NCI-H187 (cell line): ENCODE results near the gene ANAPC15.
A peak's percentile ranks its signal among the peaks of the same experiment; 100 is the strongest.

Experiments used
- DNase-seq, 2 experiments: peaks; one replicate each; lab custom pipeline; 2025; lab: John Stamatoyannopoulos, UW

The ANAPC15 gene

DNA sequence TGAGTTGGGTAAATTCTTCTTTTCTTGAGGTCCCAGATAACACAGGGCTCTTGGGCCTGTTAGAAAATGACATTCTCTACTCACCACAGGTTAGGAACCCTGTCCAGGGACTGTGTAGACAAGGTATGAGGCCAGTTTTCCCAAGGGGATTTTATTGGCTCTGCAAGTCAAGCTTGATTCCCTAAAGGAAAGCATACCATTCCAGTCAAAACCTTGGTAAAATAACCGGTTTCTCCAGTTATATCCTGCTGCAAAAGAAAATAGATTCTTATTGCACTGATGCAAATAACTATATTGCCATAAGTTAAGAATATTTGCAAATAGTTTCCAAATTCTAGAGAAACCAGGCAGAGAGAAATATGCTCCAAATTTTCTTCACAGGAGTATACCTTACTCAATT lies 13.5 kb upstream of the ANAPC15 start:
- no peak for DNase-seq

DNA sequence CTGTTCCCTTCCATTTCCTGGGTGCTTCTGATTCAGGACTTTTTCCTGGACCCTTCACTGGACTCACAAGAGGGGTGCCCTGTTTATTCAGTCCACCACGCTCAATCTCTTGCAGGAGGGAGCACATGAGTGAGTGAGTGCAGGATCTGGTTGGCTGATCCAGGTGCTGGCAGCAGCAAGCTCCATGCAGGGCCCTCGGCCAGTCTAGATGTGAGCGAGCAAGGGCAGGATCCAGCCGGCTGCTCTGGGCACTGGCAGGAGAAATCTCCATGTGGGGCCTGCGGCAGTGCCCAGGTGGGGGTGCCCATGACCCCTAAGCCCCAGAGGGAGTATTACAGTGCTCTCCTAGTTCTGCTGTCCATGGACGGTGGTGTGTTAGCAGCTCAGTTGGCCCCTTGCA lies 11.6 kb upstream of the ANAPC15 start:
- no peak for DNase-seq

DNA sequence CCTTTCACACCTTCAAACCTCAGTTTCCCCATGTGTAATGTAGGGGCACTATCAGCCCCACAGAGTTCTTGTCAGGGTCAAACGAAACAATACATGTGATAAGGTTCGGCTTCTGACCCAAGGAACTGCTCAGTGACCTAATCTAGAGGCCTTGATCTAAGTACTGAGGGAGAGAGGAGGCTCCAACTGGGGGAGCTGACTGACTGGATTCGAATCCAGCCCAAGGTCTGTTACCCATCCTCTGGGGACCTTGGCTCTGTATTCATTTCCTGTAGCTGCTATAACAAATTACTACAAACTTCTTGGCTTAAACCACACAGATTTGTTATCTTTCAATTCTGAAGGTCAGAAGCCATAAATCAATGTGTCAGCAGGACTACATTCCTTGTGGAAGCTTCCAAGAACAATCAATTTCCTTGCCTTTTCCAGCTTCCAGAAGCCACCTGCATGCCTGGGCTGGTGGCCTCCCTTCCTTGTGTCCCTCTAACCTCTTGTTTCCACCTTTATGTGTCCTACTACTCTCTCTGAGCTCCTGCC lies 10.7 kb upstream of the ANAPC15 start:
- no peak for DNase-seq

DNA sequence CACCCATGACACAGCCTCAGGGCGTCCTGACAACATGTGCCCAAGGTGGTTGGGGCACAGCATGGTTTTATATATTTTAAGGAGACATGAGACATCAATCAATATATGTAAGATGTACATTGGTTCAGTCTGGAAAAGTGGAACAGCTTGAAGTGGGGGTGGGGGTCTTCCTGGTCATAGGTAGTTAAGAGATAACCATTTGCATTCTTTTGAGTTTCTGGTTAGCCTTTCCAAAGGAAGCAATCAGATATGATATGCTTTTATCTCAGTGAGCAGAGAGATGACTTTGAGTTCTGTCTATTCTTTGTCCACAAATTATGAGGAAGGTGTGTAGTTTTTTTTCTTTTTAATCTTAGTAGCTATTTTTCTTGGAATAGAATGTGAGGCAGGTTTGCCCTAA lies 10.1 kb upstream of the ANAPC15 start:
- no peak for DNase-seq

DNA sequence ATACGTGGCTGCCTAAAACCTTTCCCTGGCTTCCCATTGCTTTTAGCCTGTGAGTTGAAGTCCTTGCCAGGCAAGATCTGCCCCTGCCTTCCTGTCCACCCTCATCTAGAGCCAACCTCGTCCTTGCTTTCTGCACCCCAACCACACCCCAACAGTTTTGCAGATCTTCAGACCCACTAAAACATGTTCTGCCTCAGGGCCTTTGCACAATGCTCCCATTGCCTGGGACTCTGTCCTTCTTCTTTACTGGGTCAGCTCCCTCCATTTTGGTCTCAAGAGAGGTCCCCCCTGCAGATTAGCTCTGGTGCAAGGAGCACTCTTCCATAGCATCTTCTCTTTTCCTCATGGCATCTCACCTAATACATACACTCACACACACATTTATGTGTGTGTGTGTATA lies 8.4 kb upstream of the ANAPC15 start:
- DNase-seq = no peak

DNA sequence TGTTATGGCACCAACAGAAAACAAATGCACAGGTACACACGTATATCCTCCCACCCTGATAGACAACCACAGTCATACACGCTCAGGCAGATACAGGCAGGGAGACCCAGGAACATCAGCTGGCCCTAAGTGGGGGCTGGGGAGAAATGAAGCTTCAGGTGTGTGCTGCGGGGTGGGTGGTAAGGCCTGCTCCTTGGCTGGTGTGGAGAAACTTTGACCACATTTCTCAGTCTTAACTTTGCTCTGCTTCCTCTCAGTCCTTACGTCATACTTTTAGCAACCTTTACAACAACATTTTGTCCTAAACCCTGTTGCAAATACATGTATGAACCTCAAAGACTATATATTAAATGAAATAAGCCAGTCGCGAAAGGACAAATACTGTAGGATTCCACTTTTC lies 6.7 kb upstream of the ANAPC15 start:
- no peak for DNase-seq

DNA sequence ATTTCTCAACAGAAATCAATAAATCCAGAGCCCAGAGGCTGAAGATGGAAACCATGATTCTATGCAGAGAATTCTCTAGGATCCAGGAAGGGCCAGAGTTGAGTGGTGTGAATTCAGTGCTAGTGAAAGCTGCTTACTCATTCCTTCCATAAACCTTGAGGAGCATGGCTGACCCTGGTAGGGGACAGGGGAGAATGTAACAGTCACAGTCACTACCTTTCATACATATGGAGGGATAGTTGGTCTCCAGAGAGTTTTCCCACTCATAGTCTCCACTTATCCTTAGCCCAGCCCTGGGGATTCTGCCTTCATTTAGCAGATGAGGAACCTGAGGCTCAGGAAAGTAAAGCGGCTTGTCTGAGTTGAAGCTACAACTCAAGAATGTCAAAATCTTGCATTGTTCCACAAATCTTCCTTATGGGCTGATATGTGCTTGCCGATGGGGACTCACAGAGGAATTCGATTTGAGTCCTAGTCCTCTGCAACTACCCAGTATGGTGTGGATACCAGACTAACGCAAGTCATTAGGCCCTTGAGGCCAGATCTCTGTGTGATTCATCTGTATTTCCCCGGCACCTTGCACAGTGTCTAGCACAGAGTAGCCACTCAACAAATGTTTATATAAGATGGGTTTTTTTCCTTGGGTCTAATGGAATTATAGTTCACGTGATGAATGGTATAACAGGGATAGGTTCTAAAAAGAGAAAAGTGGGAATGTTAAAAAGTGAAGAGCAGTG lies 3.7 kb upstream of the ANAPC15 start:
- no peak for DNase-seq

DNA sequence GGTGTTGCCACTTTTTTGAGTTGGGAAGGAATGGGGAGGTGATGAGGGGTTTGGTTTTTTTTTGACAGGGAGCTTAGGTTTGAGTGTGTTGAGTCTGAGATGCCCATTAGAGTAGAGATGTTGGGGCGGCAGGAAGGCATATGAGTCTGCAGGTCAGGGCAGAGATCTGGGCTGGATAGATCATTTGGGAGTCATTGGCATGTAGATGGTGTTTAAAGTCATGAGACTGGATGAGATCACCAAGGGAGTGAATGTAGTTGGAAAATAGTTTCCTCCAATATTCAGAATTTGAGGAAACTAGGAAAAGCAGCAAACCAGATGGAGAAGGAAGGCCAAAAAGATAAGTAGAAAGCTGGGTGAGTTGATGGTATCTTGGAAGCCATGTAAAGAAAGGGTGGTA lies 2.1 kb upstream of the ANAPC15 start:
- no peak for DNase-seq

DNA sequence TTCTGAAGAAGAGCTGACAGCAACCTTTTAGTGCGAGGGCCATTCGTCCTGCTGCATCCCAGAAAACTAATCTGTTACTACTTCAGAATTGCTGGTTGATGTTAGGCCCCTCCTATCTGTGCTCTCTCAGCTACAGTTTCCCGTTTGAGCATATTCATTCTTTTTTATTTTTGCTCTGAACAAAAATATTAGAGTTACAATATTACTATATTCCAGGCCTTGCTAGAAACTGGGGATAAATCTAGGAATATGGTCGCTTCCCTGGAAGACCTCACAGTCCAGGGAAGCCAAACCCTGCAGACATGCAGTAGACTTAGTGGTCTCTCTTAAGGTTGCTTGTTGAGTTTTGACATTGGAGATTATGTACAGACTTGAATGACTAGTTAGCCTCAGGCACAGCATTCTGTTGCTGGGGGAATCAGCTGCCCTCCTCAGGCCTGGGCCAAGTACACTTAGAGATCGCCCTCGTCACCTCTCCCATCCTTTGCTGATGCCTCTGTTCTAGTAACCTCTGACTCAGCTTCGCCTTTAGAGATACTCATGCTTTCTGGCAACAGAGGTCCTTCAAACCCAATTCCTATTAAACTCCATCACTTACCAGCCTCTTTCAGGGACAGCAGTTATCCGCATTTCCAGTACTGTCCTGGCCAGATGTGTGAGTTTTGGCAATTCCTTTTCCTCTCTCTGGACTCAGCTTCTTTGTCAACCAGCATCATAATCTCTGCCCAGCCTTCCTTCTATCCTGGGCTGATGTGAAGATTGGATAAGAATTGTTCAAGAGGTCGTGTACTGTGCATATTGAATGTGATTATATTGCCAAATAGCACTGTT lies 698 bp upstream of the ANAPC15 start:
- DNase-seq = no peak

DNA sequence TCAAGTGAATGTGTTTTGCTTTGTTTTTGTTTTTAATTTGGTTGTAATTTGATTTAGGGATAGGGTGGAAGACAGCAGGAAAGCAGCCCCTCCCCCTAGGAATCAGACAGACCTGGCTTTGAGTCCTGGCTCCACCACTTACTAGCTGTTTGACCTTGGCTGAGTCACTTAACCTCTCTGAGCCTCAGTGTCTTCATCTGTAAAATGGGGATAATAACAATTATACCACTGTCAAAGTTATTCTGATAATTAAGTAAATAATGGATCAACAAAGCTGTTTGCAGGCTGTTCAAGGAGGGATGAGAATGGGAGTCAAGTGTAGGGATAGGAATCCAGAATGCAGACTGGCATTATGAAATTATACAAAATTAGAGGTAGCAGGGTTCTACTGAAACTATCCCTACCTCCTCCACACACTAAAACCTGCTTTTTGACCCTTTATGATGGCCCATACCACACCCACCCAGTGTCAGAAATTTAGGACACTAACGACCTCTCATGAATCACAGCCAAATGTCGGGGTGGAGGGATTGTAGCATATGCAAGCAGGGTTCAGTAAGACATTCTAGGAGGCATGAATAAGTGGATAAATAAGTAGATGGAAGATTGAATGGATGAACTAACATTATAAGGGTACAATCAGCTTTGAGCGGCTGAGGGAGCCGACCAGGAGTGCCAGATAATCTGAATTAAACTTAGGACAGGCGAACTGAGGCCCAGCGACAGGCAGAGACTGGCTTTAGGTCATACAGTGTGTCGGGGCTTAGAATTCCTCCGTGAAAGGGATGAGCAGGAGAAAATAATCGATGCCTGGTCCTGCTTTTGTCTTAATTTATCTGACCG lies 974 bp downstream of the ANAPC15 start:
- DNase-seq = no peak

DNA sequence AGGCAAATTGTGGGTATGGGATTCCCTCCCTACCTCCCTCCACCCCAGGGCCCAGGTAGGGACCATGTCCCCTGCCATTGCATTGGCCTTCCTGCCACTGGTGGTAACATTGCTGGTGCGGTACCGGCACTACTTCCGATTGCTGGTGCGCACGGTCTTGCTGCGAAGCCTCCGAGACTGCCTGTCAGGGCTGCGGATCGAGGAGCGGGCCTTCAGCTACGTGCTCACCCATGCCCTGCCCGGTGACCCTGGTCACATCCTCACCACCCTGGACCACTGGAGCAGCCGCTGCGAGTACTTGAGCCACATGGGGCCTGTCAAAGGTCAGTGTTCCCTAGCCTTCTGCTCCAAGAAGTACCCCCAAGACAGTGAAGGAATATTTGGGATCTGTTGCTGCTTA lies 6.6 kb downstream of the ANAPC15 start, which contains the start of gene TOMT:
TOMT (plus strand) TSS at position 37 of the 400 bp plus-strand sequence; CDS start at position 65, 28 bp downstream.
- DNase-seq = no peak

DNA sequence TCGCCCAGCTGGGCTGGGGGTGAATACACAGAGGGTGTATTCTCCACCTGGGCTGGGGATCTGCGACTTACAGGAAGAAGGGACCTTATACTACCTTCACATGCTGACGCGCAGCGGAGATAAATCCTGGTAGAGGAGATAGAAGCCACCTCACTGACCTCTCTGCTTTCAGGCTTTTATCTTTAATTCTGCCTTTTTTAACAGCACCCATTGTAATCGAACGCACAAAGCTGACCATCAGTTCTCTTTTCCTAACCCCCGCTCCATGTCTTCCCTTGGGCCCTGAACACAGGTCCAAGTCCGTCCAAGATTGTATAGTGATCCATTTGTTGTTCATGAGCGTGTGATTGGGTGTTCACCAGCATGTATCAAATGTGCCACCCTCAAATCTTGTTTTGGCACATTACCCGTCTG lies 8.7 kb downstream of the ANAPC15 start:
- DNase-seq = no peak

DNA sequence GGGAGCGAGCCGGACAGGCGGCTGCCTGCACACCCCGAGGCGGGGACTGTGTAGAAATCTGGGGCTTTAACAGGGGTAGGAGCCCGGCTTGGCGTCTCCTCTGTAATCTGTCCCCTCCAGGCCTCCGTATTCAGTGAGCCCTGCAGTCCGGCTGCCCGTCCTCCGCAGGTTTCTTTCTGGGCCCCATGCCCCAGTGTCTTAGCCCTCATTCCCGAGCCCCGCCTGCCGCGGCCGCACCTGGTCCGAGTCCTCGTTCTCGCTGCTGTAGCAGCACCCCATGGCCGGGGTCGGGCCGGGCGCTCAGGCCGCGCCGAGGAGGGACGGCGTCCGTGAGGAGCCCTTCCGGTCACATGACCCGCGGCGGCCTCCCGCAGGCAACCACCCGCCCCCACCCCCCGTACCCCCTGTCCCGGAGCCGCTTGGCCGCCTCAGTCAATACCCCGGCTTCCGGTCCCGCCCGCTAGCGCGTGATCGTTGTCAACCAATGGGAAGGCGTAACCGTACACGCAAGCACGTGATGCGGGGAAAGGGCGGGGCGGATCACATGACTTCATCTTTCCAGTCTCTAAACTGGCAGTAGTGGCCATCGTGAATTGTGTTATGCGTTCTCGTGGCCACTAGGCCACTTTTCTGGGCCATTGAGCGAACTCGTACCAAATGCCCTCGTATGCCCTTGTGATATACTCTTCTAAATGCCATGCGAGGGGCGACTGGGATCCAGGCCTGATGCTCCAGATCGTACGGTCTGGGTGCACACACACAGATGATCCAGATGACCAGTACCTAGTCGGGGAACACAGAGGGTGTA lies 9.3 kb downstream of the ANAPC15 start, which contains the start of gene LAMTOR1:
LAMTOR1 (minus strand) TSS at position 352 of the 808 bp plus-strand sequence; CDS start at position 279, 73 bp downstream.
- peak; percentile 96 for DNase-seq

DNA sequence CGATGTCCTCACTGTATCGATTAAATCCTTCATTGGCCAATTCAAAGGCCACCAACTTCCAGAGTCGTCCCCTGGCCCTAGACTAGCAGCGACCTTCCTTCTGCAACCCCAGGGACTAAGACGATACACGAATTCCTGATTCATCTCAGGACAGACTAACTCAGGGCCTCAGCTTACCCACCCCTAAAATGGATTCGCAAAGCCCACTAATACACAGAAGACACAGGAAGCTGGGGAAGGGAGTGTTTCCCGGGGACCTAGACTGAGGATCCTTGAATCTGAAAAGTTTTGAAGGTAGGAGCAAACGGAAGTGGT lies 9.9 kb downstream of the ANAPC15 start:
- no peak for DNase-seq

DNA sequence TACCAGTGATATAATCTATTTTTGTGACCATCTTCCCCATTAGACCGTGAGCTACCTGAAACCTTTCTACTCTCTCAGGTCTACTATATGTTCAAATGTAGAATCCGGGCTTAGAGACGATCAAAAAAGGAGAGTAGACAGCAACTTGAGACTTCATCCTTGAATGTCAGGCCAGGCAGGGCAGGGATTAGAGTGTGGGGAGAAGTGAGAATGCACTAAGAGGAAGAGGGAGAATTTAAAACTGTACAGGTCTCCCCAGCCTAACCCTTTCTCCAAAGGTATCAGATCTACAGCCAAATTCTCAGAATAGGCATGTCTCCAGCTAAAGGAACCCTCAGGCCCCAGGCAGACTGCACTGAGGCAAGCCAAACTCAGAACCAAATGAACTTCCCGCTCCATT lies 10.3 kb downstream of the ANAPC15 start:
- no peak for DNase-seq

DNA sequence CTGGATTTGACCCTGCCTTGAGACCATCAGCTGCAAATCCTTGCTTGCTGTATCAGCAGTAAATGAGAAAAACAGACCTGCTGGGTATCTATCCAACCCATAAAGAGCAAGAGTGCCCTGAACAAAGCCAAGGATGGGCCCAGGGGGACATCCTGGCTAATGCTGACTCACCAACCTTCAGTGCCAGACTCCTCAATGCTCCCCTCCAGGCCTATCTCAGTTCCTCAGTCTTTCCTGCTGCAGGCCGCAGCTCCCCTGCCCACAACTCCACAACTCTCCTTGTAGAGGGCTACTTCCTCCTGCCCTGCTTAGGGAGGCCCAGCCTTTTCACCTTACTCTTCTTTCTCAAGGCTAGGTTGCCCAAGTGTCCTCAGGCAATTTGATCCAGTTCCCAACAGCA lies 12.0 kb downstream of the ANAPC15 start:
- DNase-seq = no peak

DNA sequence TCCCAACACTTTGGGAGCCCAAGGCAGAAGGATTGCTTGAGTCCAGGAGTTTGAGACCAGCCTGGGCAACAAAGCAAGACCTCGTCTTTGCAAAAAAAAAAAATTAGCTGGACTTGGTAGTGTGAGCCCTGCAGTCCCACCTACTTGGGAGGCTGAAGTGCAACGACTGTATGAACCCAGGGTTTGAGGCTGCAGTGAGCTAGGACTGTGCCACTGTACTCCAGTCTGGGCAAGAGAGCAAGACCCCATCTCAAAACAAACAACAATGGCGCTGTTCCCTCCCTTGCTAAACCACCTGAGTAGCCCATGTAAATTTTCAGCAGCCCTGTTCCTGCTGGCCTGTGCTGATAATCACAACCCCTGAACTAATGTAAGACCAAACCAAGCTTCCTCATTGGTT lies 12.5 kb downstream of the ANAPC15 start:
- no peak for DNase-seq

DNA sequence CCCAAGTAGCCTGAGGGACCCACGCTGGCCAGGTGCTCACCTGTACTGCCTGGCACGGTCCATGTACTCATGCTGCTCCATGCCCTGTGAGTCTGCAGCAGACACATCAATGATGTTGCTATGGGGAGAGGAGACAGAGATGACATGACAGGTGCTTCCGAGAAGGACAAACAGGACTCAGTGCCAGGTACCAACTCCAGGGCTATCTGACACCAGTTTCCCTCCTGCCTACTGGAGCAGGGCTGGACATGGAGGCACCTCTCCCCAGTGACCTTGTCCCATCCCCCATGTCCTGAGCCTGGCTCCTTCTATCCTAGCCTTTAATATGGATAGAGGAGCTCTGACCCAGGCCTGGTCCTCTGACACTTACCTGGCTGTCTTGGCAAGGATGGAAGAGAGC lies 13.8 kb downstream of the ANAPC15 start:
- DNase-seq = no peak

DNA sequence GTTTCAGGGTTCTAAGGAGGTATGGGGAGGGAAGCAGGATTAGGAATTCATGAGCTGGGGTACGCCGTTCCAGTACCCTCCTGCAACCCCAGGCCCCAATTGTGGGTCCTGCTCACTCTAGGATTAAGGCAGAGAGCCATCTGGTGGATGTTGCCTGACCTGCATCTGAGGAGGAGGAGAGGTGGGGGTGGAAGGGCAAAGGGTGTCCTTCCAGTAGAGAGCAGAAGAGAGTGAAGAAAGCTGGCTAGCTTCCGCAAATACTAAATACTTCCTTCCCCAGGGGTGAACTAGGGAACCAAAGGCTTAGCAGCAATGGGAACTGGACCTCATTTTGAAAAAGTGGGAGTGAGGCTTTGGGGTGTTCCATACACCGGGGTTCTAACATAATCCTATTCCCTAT lies 21.2 kb downstream of the ANAPC15 start:
- no peak for DNase-seq

DNA sequence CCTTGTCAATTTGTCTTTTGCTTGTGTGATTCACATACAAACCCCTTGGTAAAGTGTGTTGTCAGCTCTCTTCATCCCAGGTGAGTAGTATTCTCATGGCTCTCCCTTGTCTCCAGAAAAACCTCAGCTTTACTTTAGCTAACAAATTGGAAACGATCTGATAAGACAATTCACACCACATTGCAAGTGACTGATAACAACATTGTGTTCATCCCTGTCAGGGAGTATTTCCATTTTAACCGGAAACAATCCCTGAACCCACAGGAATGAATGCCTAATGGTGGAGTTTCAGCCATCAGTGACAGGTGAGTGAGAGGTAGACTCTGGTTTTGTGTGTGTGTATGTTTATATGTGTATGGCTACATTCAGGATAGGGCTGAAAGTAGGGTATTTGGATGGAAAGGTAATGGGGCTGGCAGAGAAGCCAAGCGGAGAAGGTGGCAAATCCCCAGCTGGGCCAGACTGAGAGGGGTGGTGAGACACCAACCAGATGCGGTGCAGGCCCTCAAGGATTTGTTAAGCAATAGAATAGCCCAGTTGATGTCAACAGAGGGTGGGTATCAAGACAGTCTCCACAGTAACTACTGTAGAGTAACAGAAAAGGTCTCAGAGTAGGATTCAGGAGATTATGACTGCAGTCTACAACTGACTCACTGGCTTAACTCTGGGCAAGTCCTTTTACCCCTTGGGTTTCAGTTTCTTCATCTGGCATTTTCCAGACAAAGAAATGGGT lies 24.3 kb downstream of the ANAPC15 start:
- DNase-seq = no peak
